HepG2 (cell line): ENCODE data around the gene MICA. TPM values are rescaled to one million over a fixed set of nuclear protein-coding genes. Genes with fewer than 3 reads are reported as not detected.

Experiments
- CREM ChIP-seq, 2 experiments: sonication (generic) in 1 of 2; formaldehyde crosslinking in 1 of 2; IDR thresholded peaks; 2 replicates each; pipeline versions ENCODE4 v1.4.0 to v1.6.1; 2016 to 2020; ENCODE audit warnings: antibody characterized with exemption in 1 of 2, mild to moderate bottlenecking in 1 of 2, missing genetic modification reagents in 1 of 2
- FOXK1 ChIP-seq: sonication (generic); formaldehyde crosslinking; IDR thresholded peaks from 2 replicates; pipeline ENCODE4 v1.4.0; 2020; ENCODE audit warnings: low read depth, missing genetic modification reagents, borderline replicate concordance
- FOXP4 ChIP-seq: sonication (generic); formaldehyde crosslinking; IDR thresholded peaks from 2 replicates; pipeline ENCODE4 v1.4.0; 2020; ENCODE audit warnings: missing genetic modification reagents
- JUND ChIP-seq: sonication (generic); formaldehyde crosslinking; IDR thresholded peaks from 2 replicates; pipeline ENCODE4 v1.8.0; 2022; ENCODE audit warnings: mild to moderate bottlenecking, missing genetic modification reagents
- MAZ ChIP-seq, 2 experiments: sonication (generic) in 1 of 2; formaldehyde crosslinking in 1 of 2; IDR thresholded peaks; 2 replicates each; pipeline versions ENCODE4 v1.5.0 to v1.6.1; 2012 to 2020; ENCODE audit warnings: low read depth in 2 of 2, mild to moderate bottlenecking in 2 of 2, borderline replicate concordance in 1 of 2, improper control_type of control experiment in 1 of 2, low read length in 1 of 2, missing genetic modification reagents in 1 of 2, moderate library complexity in 1 of 2
- MBD4 ChIP-seq: IDR thresholded peaks from 2 replicates; pipeline ENCODE4 v1.6.1; 2012; ENCODE audit warnings: low read length, inconsistent platforms, borderline replicate concordance
- MIER2 ChIP-seq: IDR thresholded peaks from 2 replicates; pipeline ENCODE4 v1.6.1; 2016; ENCODE audit warnings: missing biosample characterization, missing genetic modification reagents
- MTA3 ChIP-seq: sonication (generic); formaldehyde crosslinking; IDR thresholded peaks from 2 replicates; pipeline ENCODE4 v1.4.0; 2020; ENCODE audit warnings: missing genetic modification reagents
- NONO ChIP-seq, 2 experiments: fragments of 450-650 bp in 1 of 2; sonication (generic) in 1 of 2; formaldehyde crosslinking in 1 of 2; IDR thresholded peaks in 1 of 2; conservative IDR thresholded peaks in 1 of 2; 2 replicates each; pipeline versions ENCODE4 v1.6.1 to v1.8.0; 2017 to 2022; ENCODE audit warnings: mild to moderate bottlenecking in 1 of 2, missing genetic modification reagents in 1 of 2, moderate library complexity in 1 of 2
- NR2C2 ChIP-seq: sonication (generic); formaldehyde crosslinking; IDR thresholded peaks from 2 replicates; pipeline ENCODE4 v1.4.0; 2020; ENCODE audit warnings: missing genetic modification reagents, mild to moderate bottlenecking, moderate library complexity, borderline replicate concordance
- POLR2G ChIP-seq: fragments of 200-400 bp; formaldehyde crosslinking; IDR thresholded peaks from 2 replicates; pipeline ENCODE4 v1.6.1; 2018; ENCODE audit warnings: mild to moderate bottlenecking, low read depth, low read length, moderate library complexity
- RFX5 ChIP-seq: IDR thresholded peaks from 2 replicates; pipeline ENCODE4 v1.6.1; 2011; ENCODE audit warnings: low read depth, low read length, improper control_type of control experiment
- SIX1 ChIP-seq: sonication (generic); formaldehyde crosslinking; IDR thresholded peaks from 2 replicates; pipeline ENCODE4 v1.4.0; 2020; ENCODE audit warnings: missing genetic modification reagents, borderline replicate concordance
- SRSF1 ChIP-seq: fragments of 200-400 bp; formaldehyde crosslinking; optimal IDR thresholded peaks from 2 replicates; pipeline ENCODE3; 2017; ENCODE audit warnings: mild to moderate bottlenecking, low read depth, low read length, moderate library complexity
- TBL1XR1 ChIP-seq: fragments of 150-350 bp; IDR thresholded peaks from 2 replicates; pipeline ENCODE4 v1.6.1; 2014; ENCODE audit warnings: borderline replicate concordance, low read length; ENCODE audit not compliant: partially characterized antibody
- TFDP2 ChIP-seq: sonication (generic); formaldehyde crosslinking; IDR thresholded peaks from 2 replicates; pipeline ENCODE4 v1.4.0; 2020; ENCODE audit warnings: missing genetic modification reagents
- ZBTB14 ChIP-seq: sonication (generic); formaldehyde crosslinking; IDR thresholded peaks from 2 replicates; pipeline ENCODE4 v1.4.0; 2020; ENCODE audit warnings: missing genetic modification reagents
- ZEB1 ChIP-seq: IDR thresholded peaks from 2 replicates; pipeline ENCODE4 v1.6.1; 2012; ENCODE audit warnings: mild to moderate bottlenecking, low read depth, inconsistent platforms; ENCODE audit not compliant: insufficient replicate concordance
- ZKSCAN5 ChIP-seq: sonication (generic); formaldehyde crosslinking; IDR thresholded peaks from 2 replicates; pipeline ENCODE4 v1.5.1; 2020; ENCODE audit warnings: mild to moderate bottlenecking, missing genetic modification reagents
- ZNF17 ChIP-seq: sonication (generic); formaldehyde crosslinking; IDR thresholded peaks from 2 replicates; pipeline ENCODE4 v1.5.0; 2020; ENCODE audit warnings: mild to moderate bottlenecking, missing genetic modification reagents
- ZNF441 ChIP-seq: sonication (generic); formaldehyde crosslinking; IDR thresholded peaks from 2 replicates; pipeline ENCODE4 v1.7.0; 2021; ENCODE audit warnings: missing genetic modification reagents, borderline replicate concordance
- ZNF546 ChIP-seq: sonication (generic); formaldehyde crosslinking; conservative IDR thresholded peaks from 2 replicates; pipeline ENCODE4 v1.8.1; 2023; ENCODE audit warnings: mild to moderate bottlenecking, missing genetic modification reagents
- ZNF615 ChIP-seq: sonication (generic); formaldehyde crosslinking; IDR thresholded peaks from 2 replicates; pipeline ENCODE4 v1.5.0; 2020; ENCODE audit warnings: mild to moderate bottlenecking, missing genetic modification reagents, borderline replicate concordance
- polyA plus RNA-seq, 8 experiments: library from polyadenylated mRNA; depleted of rRNA in 3 of 8; stranded (reverse) in 7 of 8; unstranded in 1 of 8; fragments of >200 nt; fragmentation: Illumina TruSeq in 4 of 8; extraction: Trizol in 4 of 8; gene quantifications; 2 replicates each; pipeline versions ENCODE4 v1.2.1 to v1.2.3, GENCODE V29; 2011 to 2016; ENCODE audit warnings: low read depth in 4 of 8, missing spikeins in 1 of 8, mixed read lengths in 1 of 8; ENCODE audit not compliant: insufficient read depth in 1 of 8
- total RNA-seq, 5 experiments: library from RNA; depleted of rRNA; stranded (reverse); fragments of >200 nt; fragmentation: Illumina TruSeq; extraction: Trizol; gene quantifications; 2 replicates each; pipeline ENCODE4 v1.2.3, GENCODE V29; 2016; ENCODE audit warnings: low read depth in 1 of 5

The MICA gene
- total and polyA plus RNA-seq, 2 of the 13 experiments (the other 11 are each of a cell fraction or from before 2014, with no cell fraction given): 21.6 to 38.1 TPM

GRCh38 chr6:31399589-31400466, 3.6 kb upstream of the MICA start (continued):
- peak; percentile 92 for TF ChIP-seq NR2C2 (CRISPR knock-in tag)
- TF ChIP-seq TFDP2 (CRISPR knock-in tag): peak; percentile 50; the same call in 1 of the 2 replicates
- no peak for TF ChIP-seq NONO (IDR thresholded peaks at IDR 0.05)
- TF ChIP-seq NONO (CRISPR knock-in tag; conservative IDR thresholded peaks at IDR 0.05): peak; percentile 69; the same call in 1 of the 2 replicates
- no peak for TF ChIP-seq ZNF17
- peak; percentile 60; the same call in 1 of the 2 replicates for TF ChIP-seq MAZ (IDR thresholded peaks at IDR 0.05; ENCODE audit: borderline replicate concordance, low read depth, low read length)
- no peak; the same call in 1 of the 2 replicates for TF ChIP-seq MAZ (CRISPR knock-in tag; IDR thresholded peaks at IDR 0.05; ENCODE audit: low read depth)
- no peak for TF ChIP-seq TBL1XR1
- TF ChIP-seq ZNF615 (CRISPR knock-in tag): 0 out of 2 replicates have a peak, but pooled peaks have one; percentile 54
- no peak for TF ChIP-seq MBD4
- TF ChIP-seq ZKSCAN5: no peak
- TF ChIP-seq MTA3 (CRISPR knock-in tag): no peak
- TF ChIP-seq JUND (CRISPR knock-in tag): peak; percentile 9; the same call in 1 of the 2 replicates
- TF ChIP-seq SRSF1: peak; percentile 75
- peak; percentile 90; the same call in 1 of the 2 replicates for TF ChIP-seq ZNF546 (CRISPR knock-in tag)
- 0 out of 2 replicates have a peak, but pooled peaks have one; percentile 8 for TF ChIP-seq RFX5
- peak; percentile 12; the same call in 1 of the 2 replicates for TF ChIP-seq CREM (IDR thresholded peaks at IDR 0.05)
- no peak for TF ChIP-seq CREM (CRISPR knock-in tag; IDR thresholded peaks at IDR 0.05)
- peak; percentile 50 for TF ChIP-seq FOXK1 (CRISPR knock-in tag)
- TF ChIP-seq FOXP4 (CRISPR knock-in tag): peak; percentile 22; the same call in 1 of the 2 replicates
- peak; percentile 87; the same call in 1 of the 2 replicates for TF ChIP-seq ZNF441 (CRISPR knock-in tag)
- no peak for TF ChIP-seq ZBTB14 (CRISPR knock-in tag)
- 0 out of 2 replicates have a peak, but pooled peaks have one; percentile 48 for TF ChIP-seq MIER2 (CRISPR knock-in tag)
- TF ChIP-seq SIX1 (CRISPR knock-in tag): peak; percentile 12; the same call in 1 of the 2 replicates
- no peak for TF ChIP-seq ZEB1
- peak; percentile 88 for TF ChIP-seq POLR2G
